SK-N-SH (cell line): ENCODE results near the gene NIBAN1. TPM values are rescaled to one million over a fixed set of nuclear protein-coding genes. Genes with fewer than 3 reads are reported as not detected.

ENCODE experiments used
- CTCF ChIA-PET: fragments of 300-600, 350-600 bp; formaldehyde crosslinking; extraction: SDS; loops from one replicate; lab custom pipeline; 2021; lab: Yijun Ruan, JAX
- POLR2A ChIA-PET: fragments of 350-600 bp; sonication (Branson Sonifier 250); formaldehyde crosslinking; extraction: SDS; loops from one replicate; lab custom pipeline; 2020; ENCODE audit warnings: antibody characterized with exemption, inconsistent platforms; lab: Yijun Ruan, JAX
- DNase-seq: peaks from one replicate; pipeline ENCODE4 v3.0.0; 2012
- H2AFZ ChIP-seq: fragments of 200-600 bp; sonication (generic); 2 replicates; pipeline ENCODE4 v1.8.1; 2016; ENCODE audit warnings: antibody characterized with exemption, mild to moderate bottlenecking, low read depth
- H3F3A ChIP-seq: fragments of 200-600 bp; sonication (generic); replicated peaks from 2 replicates; pipeline ENCODE3; 2016; ENCODE audit warnings: antibody characterized with exemption, mild to moderate bottlenecking; ENCODE audit not compliant: insufficient read depth
- H3K27ac ChIP-seq, 2 experiments: fragments of 200-500 bp in 1 of 2; fragments of 200-600 bp in 1 of 2; sonication (Bioruptor generic) in 1 of 2; sonication (generic), shearing (Covaris generic) in 1 of 2; 2 replicates each; pipeline versions ENCODE4 v1.5.1 to v1.6.1; 2014 to 2016; ENCODE audit warnings: low read depth in 2 of 2, inconsistent platforms in 1 of 2, low read length in 1 of 2, mild to moderate bottlenecking in 1 of 2, mixed read lengths in 1 of 2
- H3K27me3 ChIP-seq: fragments of 200-600 bp; sonication (generic), shearing (Covaris generic); 2 replicates; pipeline ENCODE4 v1.6.1; 2016; ENCODE audit warnings: mixed run types; ENCODE audit not compliant: insufficient read depth
- H3K36me3 ChIP-seq, 2 experiments: fragments of 200-500 bp in 1 of 2; fragments of 200-600 bp in 1 of 2; sonication (Bioruptor generic) in 1 of 2; sonication (generic) in 1 of 2; replicated peaks in 1 of 2; 2 replicates each; pipeline versions ENCODE3 to v1.5.1; 2014 to 2016; ENCODE audit warnings: low read length in 1 of 2, mild to moderate bottlenecking in 1 of 2; ENCODE audit not compliant: insufficient read depth in 2 of 2, control insufficient read depth in 1 of 2
- H3K4me1 ChIP-seq, 2 experiments: fragments of 200-500 bp in 1 of 2; fragments of 200-600 bp in 1 of 2; sonication (Bioruptor generic) in 1 of 2; sonication (generic), shearing (Covaris generic) in 1 of 2; 2 replicates each; pipeline versions ENCODE4 v1.5.1 to v1.6.1; 2014 to 2016; ENCODE audit warnings: low read depth in 1 of 2, low read length in 1 of 2, mixed run types in 1 of 2; ENCODE audit not compliant: insufficient read depth in 2 of 2, control insufficient read depth in 1 of 2
- H3K4me2 ChIP-seq: fragments of 200-600 bp; sonication (generic), shearing (Covaris generic); 2 replicates; pipeline ENCODE4 v1.6.1; 2017; ENCODE audit warnings: mixed run types
- H3K4me3 ChIP-seq, 2 experiments: fragments of 200-500 bp in 1 of 2; fragments of 200-600 bp in 1 of 2; sonication (Bioruptor generic) in 1 of 2; sonication (generic), shearing (Covaris generic) in 1 of 2; 2 replicates each; pipeline versions ENCODE4 v1.5.1 to v1.8.1; 2014 to 2016; ENCODE audit warnings: low read depth in 2 of 2, inconsistent platforms in 1 of 2, low read length in 1 of 2, mild to moderate bottlenecking in 1 of 2, mixed read lengths in 1 of 2, moderate library complexity in 1 of 2
- H3K79me2 ChIP-seq: fragments of 200-600 bp; sonication (generic); 2 replicates; pipeline ENCODE4 v1.8.1; 2017; ENCODE audit warnings: mild to moderate bottlenecking; ENCODE audit not compliant: insufficient read depth
- H3K9ac ChIP-seq: fragments of 200-600 bp; sonication (generic); 2 replicates; pipeline ENCODE4 v1.6.1; 2017; ENCODE audit warnings: mixed run types
- H3K9me2 ChIP-seq: fragments of 200-600 bp; sonication (generic); 2 replicates; pipeline ENCODE4 v1.6.1; 2017; ENCODE audit warnings: mixed run types
- H3K9me3 ChIP-seq: fragments of 200-600 bp; sonication (generic); 2 replicates; pipeline ENCODE4 v1.6.1; 2017; ENCODE audit warnings: mixed run types, mild to moderate bottlenecking, moderate library complexity
- H4K20me1 ChIP-seq: fragments of 200-600 bp; sonication (generic); 2 replicates; pipeline ENCODE4 v1.6.1; 2017; ENCODE audit warnings: mild to moderate bottlenecking, mixed run types; ENCODE audit not compliant: insufficient read depth
- CHD2 ChIP-seq: fragments of 150-350 bp; IDR thresholded peaks from 2 replicates; pipeline ENCODE4 v1.6.1; 2018; ENCODE audit warnings: low read length; ENCODE audit not compliant: partially characterized antibody
- ELF1 ChIP-seq: IDR thresholded peaks from 2 replicates; pipeline ENCODE4 v1.4.0; 2012
- EP300 ChIP-seq, 2 experiments: IDR thresholded peaks; 2 replicates each; pipeline versions ENCODE4 v1.4.0 to v1.6.1; 2012; ENCODE audit warnings: borderline replicate concordance in 1 of 2, low read depth in 1 of 2, low read length in 1 of 2
- FOSL2 ChIP-seq: IDR thresholded peaks from 2 replicates; pipeline ENCODE4 v1.4.0; 2012; ENCODE audit warnings: low read depth, mild to moderate bottlenecking, moderate library complexity, borderline replicate concordance
- GABPA ChIP-seq: IDR thresholded peaks from 2 replicates; pipeline ENCODE4 v1.4.0; 2012; ENCODE audit warnings: low read depth, mild to moderate bottlenecking
- GATA2 ChIP-seq: sonication (generic); formaldehyde crosslinking; IDR thresholded peaks from 2 replicates; pipeline ENCODE4 v1.5.0; 2020; ENCODE audit warnings: mild to moderate bottlenecking, missing genetic modification reagents
- JUND ChIP-seq: IDR thresholded peaks from 2 replicates; pipeline ENCODE4 v1.4.0; 2012
- MAX ChIP-seq: IDR thresholded peaks from 2 replicates; pipeline ENCODE4 v1.4.0; 2012; ENCODE audit warnings: low read depth
- MEF2A ChIP-seq: IDR thresholded peaks from 2 replicates; pipeline ENCODE4 v1.4.0; 2012; ENCODE audit warnings: low read depth, borderline replicate concordance
- MXI1 ChIP-seq: IDR thresholded peaks from 2 replicates; pipeline ENCODE4 v1.6.1; 2012; ENCODE audit warnings: mild to moderate bottlenecking, low read depth, low read length, improper control_type of control experiment
- NFIC ChIP-seq: IDR thresholded peaks from 2 replicates; pipeline ENCODE4 v1.4.0; 2012; ENCODE audit warnings: borderline replicate concordance
- POLR2AphosphoS5 ChIP-seq: IDR thresholded peaks from 2 replicates; pipeline ENCODE4 v1.6.1; 2012; ENCODE audit warnings: low read depth, low read length
- RAD21 ChIP-seq: IDR thresholded peaks from 2 replicates; pipeline ENCODE4 v1.6.1; 2012; ENCODE audit warnings: mild to moderate bottlenecking, low read length
- RCOR1 ChIP-seq: fragments of 150-350 bp; IDR thresholded peaks from 2 replicates; pipeline ENCODE4 v1.6.1; 2017; ENCODE audit warnings: antibody characterized with exemption, low read length
- REST ChIP-seq: IDR thresholded peaks from 2 replicates; pipeline ENCODE4 v1.6.1; 2012; ENCODE audit warnings: mild to moderate bottlenecking, low read depth, low read length, moderate library complexity
- RFX5 ChIP-seq: IDR thresholded peaks from 2 replicates; pipeline ENCODE4 v1.6.1; 2012; ENCODE audit warnings: mild to moderate bottlenecking, improper control_type of control experiment, low read length
- RXRA ChIP-seq: IDR thresholded peaks from 2 replicates; pipeline ENCODE4 v1.4.0; 2012; ENCODE audit warnings: low read depth, mild to moderate bottlenecking, borderline replicate concordance
- SMC3 ChIP-seq: IDR thresholded peaks from 2 replicates; pipeline ENCODE4 v1.6.1; 2012; ENCODE audit warnings: low read depth, low read length, improper control_type of control experiment
- TCF12 ChIP-seq: IDR thresholded peaks from 2 replicates; pipeline ENCODE4 v1.4.0; 2012
- TEAD4 ChIP-seq: IDR thresholded peaks from 2 replicates; pipeline ENCODE4 v1.4.0; 2012; ENCODE audit warnings: mild to moderate bottlenecking, borderline replicate concordance; ENCODE audit not compliant: insufficient read depth
- WGBS: methylation state at CpG from one replicate; pipeline ENCODE4 v1.1.6; 2017; ENCODE audit warnings: low lambda C conversion rate; 5-methylcytosine and 5-hydroxymethylcytosine counted together
- polyA plus RNA-seq, 3 experiments: library from polyadenylated mRNA; depleted of rRNA; stranded (reverse); fragments of >200 nt; gene quantifications; 2 replicates each; pipeline ENCODE4 v1.2.3, GENCODE V29; 2012

NIBAN1 gene
- polyA plus RNA-seq, 1 of the 3 experiments (the other 2 are of a cell fraction): 23.9 TPM

DNA sequence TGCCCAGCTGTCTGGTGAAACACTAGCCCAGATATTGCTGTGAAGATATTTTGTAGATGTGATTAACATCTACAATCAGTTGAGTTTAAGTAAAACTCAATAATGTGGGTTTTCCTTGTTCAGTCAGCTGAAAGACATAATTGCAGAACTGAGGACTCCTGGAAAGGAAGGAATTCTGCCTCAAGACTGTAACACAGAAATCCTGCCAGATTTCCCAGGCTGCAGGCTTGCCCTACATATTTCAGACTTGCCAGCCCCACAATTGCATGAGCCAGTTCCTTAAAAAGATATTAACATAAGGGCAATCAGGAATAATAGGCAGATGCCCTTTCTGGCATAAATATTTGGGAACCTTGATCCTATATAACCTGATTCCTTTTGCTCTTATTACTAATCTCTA lies 14.2 kb upstream of the NIBAN1 start (continued):
- TF ChIP-seq MXI1 (no peak), GABPA (no peak), MEF2A (no peak), NFIC (no peak), FOSL2 (no peak), RXRA (no peak)

DNA sequence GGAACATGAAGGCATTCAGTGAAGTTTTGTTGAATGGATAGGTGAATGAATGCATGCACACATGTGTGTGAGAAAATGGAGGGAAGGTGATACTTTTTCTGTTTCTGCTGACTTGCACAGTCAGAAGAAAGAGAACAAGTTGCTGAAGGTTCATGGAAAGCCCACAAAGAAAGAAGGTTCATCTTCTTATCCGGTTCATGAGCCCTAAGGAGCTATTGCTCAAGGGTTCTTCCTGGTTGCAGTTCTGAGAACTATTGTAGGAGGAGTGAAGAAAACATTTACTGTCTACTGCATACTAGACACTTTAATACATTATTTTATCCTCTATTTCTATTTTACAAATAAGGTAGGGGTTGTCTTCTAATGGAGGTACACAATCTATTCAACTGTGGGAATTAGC lies 13.4 kb upstream of the NIBAN1 start:
- no peak for TF ChIP-seq MAX
- no peak for TF ChIP-seq RFX5
- no peak for TF ChIP-seq RAD21
- TF ChIP-seq TEAD4: no peak
- no peak for TF ChIP-seq REST
- no peak for TF ChIP-seq FOSL2
- no peak for TF ChIP-seq EP300 (IDR thresholded peaks at IDR 0.05; ENCODE audit: borderline replicate concordance in 1 of 2, low read depth in 1 of 2, low read length in 1 of 2)
- TF ChIP-seq TCF12: no peak
- TF ChIP-seq RCOR1: no peak
- no peak for TF ChIP-seq GATA2 (CRISPR knock-in tag)
- TF ChIP-seq MEF2A: no peak
- no peak for TF ChIP-seq JUND
- TF ChIP-seq ELF1: no peak
- TF ChIP-seq SMC3: no peak
- no peak for TF ChIP-seq POLR2AphosphoS5
- TF ChIP-seq CHD2: no peak
- WGBS: 80% methylated on average over 1 of the region's 1 CpG

More for the DNA sequence above, 13.4 kb upstream of the NIBAN1 start:
- no peak overlapping the region for H3K27ac ChIP-seq
- H2AFZ ChIP-seq: no peak overlapping the region
- no peaks in the 10 kb centered on the region for H3F3A ChIP-seq
- H3K27me3 ChIP-seq: no peaks in the 10 kb centered on the region
- H3K9ac ChIP-seq: no peak overlapping the region
- CTCF ChIA-PET: interaction anchor here (1.2 to 3.4 kb wide), 3 partner anchors 182 to 188 kb away, joined by 3 to 22 read pairs (median 19); no protein-coding TSS in a partner anchor
- H3K79me2 ChIP-seq: no peaks in the 10 kb centered on the region
- no peak overlapping the region for H3K4me2 ChIP-seq
- no peak overlapping the region for H3K4me3 ChIP-seq
- no peaks in the 10 kb centered on the region for H4K20me1 ChIP-seq
- H3K9me3 ChIP-seq: no peaks in the 10 kb centered on the region
- POLR2A ChIA-PET: no interaction called here
- no peak for DNase-seq
- no peaks in the 10 kb centered on the region for H3K36me3 ChIP-seq
- no peaks in the 10 kb centered on the region for H3K9me2 ChIP-seq
- no peaks in the 10 kb centered on the region for H3K4me1 ChIP-seq
